ENCODE results near the gene FHAD1. TPM values are rescaled to one million over a fixed set of nuclear protein-coding genes. Genes with fewer than 3 reads are reported as not detected.

Gene FHAD1
- not detected in 2 replicates for total RNA-seq

DNA sequence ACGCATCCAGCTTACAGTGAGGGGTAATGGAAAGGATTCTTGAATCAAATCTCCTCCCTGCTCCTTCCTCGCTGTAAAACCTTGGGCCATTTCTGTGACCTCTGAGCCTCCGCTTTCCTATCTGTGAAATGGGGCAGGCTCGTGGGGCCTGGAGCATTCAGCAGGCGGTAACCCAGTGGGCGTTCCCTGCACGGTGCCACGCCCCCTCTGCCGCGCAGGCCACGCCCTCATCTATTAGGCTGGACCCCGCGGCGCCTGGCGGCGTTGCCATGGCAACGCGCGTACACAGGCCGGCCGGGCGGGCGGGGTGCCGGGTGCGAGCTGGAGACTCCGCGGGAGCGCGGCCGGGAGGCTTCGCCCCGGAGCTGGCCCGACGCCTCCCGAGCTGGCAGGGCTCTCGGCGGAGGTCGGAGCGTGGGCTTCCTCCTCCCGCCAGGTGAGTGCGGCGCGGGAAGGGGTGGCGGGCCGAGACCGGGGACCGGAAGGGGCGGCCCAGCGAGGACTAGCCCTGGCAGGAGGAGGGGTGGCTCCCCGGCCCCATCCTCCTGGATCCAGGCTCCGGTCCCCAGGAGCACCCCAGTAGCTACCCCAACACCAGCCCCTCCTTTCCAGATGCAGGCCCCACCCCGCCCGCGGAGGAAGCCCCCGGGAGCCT, at the start of gene FHAD1:
Gene FHAD1 (plus strand): TSS at position 264 of the 655 bp plus-strand sequence. CDS start 4,562 bp downstream, outside the sequence.
- DNase-seq (ENCODE audit: low spot score) = peak; percentile 41
- peak within 1 kb of the TSS; percentile 69 for H3K4me3 Mint-ChIP-seq (ENCODE audit: low read depth)
- peaks cover 17% of the 10 kb centered on the region for H3K9me3 Mint-ChIP-seq
- H3K27ac Mint-ChIP-seq = peak within 1 kb of the TSS; percentile 58
- intact Hi-C loops (cut with micrococcal nuclease) = no loop called here
- H3K36me3 Mint-ChIP-seq (ENCODE audit: low read depth) = peaks cover 3% of the 10 kb centered on the region
- peaks cover 47% of the 10 kb centered on the region for H3K4me1 Mint-ChIP-seq (ENCODE audit: low read depth)
- peaks cover 69% of the 10 kb centered on the region for H3K27me3 Mint-ChIP-seq (ENCODE audit: low read depth)

DNA sequence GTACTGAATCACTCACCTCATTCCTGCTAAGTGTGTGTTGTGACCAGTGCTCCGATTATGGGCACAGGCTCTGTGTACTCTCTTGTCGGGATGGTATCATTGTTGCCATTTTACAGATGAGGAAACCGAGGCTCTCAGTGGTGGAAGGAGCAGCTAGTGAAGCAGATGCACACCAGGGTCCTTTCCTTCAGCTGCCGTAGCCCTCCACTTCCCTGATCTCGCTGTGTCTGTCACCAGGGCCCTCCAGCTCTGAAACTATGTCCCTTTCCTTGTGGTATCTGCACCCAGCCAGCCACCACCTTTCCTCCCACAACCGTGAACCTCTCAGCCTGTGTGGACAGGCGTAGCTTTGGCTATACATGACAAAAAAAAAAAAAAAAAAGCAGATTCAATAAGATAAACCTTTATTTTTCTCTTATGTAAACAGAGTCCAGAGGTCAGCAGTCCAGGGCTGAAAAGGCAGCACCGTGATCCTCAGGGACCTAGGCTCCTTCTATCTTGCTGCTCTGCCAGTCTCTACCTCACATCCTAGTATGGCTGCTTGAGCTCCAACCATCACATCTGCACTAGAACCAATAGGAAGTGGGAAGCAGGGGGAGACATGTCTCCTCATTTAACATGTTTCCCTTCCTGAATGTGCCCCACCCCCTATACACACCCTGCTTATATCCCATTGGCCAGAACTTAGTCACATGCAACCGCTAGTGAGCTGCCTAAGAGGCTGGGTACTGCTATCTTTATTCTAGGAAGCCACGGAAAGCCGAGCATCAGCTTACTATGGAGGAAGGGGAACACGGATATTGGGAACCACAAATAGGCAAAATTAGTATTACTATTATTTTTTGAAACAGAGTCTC, 49.2 kb upstream of the FHAD1 start:
- DNase-seq (ENCODE audit: low spot score) = no peak
- H3K4me1 Mint-ChIP-seq (ENCODE audit: low read depth) = no peaks in the 10 kb centered on the region

DNA sequence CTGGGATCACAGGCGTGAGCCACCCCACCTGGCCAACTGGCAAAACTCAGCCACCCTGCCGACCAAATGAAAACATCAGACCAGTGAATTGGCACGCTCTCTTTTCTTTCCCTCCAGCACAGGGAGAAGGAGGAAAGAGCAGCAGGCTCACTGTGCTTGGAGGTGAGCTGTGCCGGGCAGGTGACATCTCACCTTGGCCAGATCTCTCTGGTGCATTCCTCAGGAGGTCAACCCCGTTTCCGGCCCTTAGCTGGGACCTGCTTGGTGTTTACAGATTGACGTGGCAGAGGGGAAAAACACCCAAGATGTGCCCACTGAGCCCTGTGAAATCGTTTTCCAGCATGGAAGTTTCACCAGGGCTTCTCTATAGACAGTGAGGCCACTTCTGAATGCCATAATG, 48.3 kb upstream of the FHAD1 start:
- no peak overlapping the region for H3K27ac Mint-ChIP-seq
- DNase-seq (ENCODE audit: low spot score) = no peak
- no peaks in the 10 kb centered on the region for H3K36me3 Mint-ChIP-seq (ENCODE audit: low read depth)
- H3K4me1 Mint-ChIP-seq (ENCODE audit: low read depth) = no peaks in the 10 kb centered on the region
- intact Hi-C loops (cut with micrococcal nuclease) = no loop called here
- no peaks in the 10 kb centered on the region for H3K9me3 Mint-ChIP-seq
- no peak overlapping the region for H3K4me3 Mint-ChIP-seq (ENCODE audit: low read depth)
- peaks cover 3% of the 10 kb centered on the region for H3K27me3 Mint-ChIP-seq (ENCODE audit: low read depth)

More for the DNA sequence above, 49.2 kb upstream of the FHAD1 start:
- Mint-ChIP-seq H3K27ac (no peak overlapping the region), H3K4me3 (ENCODE audit: low read depth) (no peak overlapping the region), H3K27me3 (ENCODE audit: low read depth) (peaks cover 3% of the 10 kb centered on the region), H3K36me3 (ENCODE audit: low read depth) (no peaks in the 10 kb centered on the region), H3K9me3 (no peaks in the 10 kb centered on the region)
- intact Hi-C loops (cut with micrococcal nuclease) = no loop called here

DNA sequence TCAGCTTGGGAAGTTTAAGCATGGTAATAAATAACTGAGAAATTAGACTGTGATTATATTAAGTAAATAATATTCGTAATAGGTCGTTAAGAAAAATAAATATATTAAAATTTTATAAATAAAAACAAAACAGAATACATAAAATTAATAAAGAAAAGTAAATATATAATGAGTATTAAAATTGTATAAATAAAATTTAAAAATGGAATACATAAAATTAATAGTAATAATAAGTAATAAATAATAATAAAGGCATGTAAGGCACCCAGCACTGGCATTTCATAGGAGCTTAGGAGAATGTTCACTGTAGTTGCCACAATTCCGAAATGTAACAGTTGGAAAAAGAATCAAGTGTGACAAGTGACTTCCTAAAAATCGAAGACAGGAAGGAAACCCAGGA, 45.8 kb upstream of the FHAD1 start:
- Mint-ChIP-seq H3K27ac (no peak overlapping the region), H3K36me3 (ENCODE audit: low read depth) (no peaks in the 10 kb centered on the region), H3K27me3 (ENCODE audit: low read depth) (peaks cover 1% of the 10 kb centered on the region), H3K4me1 (ENCODE audit: low read depth) (no peaks in the 10 kb centered on the region), H3K9me3 (no peaks in the 10 kb centered on the region), H3K4me3 (ENCODE audit: low read depth) (no peak overlapping the region)
- no peak for DNase-seq (ENCODE audit: low spot score)
- intact Hi-C loops (cut with micrococcal nuclease) = no loop called here

DNA sequence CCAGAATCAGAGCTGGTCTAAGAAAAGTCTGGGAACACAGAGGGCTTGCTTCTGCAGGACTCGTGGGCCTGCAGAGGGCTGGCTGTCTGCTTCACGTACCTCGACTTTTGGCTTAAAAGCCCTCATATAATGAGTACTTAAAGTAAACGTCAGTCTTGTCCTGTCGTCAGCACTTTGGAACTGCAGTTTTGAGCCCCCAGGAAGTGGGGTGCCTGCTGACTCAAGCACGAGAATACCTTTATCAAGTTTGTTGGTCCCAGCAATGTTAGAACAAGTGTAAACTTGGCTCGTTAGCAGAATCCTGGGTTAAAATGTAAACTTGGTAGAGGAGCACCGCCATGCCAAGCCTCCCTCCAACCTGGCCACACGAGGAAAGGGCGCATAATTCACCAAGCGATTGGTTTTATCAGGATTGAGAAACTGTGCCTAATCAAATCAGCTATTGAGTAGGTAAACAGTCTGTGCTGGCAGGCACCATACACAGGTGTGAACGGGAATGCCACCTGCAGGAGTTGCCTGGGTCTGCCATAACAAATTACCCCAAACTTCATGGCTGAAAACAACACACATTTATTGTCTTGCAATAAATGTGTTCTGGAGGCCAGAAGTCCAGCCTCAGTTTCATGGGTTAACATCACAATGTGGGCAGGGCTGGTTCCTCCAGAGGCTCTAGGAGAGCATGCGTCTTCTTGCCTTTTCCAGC, 45.0 kb upstream of the FHAD1 start:
- H3K4me3 Mint-ChIP-seq (ENCODE audit: low read depth) = no peak overlapping the region
- no peaks in the 10 kb centered on the region for H3K4me1 Mint-ChIP-seq (ENCODE audit: low read depth)
- peaks cover 1% of the 10 kb centered on the region for H3K27me3 Mint-ChIP-seq (ENCODE audit: low read depth)
- no peak overlapping the region for H3K27ac Mint-ChIP-seq
- H3K36me3 Mint-ChIP-seq (ENCODE audit: low read depth) = no peaks in the 10 kb centered on the region
- no peaks in the 10 kb centered on the region for H3K9me3 Mint-ChIP-seq
- DNase-seq (ENCODE audit: low spot score) = no peak
- intact Hi-C loops (cut with micrococcal nuclease) = no loop called here

DNA sequence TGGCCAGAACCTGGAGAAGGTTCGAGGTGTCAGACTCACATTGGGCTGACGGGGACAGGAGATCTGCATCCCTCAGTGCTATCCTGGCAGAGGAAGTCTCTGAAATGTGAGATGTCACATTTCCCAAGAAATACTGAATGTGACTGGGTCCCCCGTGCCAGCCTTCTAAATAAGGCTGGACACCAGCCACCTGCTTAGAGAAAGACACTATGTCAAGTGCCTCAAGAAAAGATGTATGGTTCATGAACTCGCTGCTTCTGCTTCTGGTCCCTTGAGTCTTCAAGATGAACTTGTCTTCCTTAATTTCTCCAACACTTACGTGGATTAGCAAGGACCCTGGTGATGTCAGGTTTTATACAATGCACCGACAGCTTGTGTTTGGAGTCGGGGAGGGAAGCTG, 42.1 kb upstream of the FHAD1 start:
- no peaks in the 10 kb centered on the region for H3K9me3 Mint-ChIP-seq
- DNase-seq (ENCODE audit: low spot score) = no peak
- H3K36me3 Mint-ChIP-seq (ENCODE audit: low read depth) = no peaks in the 10 kb centered on the region
- H3K27me3 Mint-ChIP-seq (ENCODE audit: low read depth) = peaks cover 6% of the 10 kb centered on the region
- no peak overlapping the region for H3K27ac Mint-ChIP-seq
- no peaks in the 10 kb centered on the region for H3K4me1 Mint-ChIP-seq (ENCODE audit: low read depth)
- no peak overlapping the region for H3K4me3 Mint-ChIP-seq (ENCODE audit: low read depth)
- intact Hi-C loops (cut with micrococcal nuclease) = no loop called here

DNA sequence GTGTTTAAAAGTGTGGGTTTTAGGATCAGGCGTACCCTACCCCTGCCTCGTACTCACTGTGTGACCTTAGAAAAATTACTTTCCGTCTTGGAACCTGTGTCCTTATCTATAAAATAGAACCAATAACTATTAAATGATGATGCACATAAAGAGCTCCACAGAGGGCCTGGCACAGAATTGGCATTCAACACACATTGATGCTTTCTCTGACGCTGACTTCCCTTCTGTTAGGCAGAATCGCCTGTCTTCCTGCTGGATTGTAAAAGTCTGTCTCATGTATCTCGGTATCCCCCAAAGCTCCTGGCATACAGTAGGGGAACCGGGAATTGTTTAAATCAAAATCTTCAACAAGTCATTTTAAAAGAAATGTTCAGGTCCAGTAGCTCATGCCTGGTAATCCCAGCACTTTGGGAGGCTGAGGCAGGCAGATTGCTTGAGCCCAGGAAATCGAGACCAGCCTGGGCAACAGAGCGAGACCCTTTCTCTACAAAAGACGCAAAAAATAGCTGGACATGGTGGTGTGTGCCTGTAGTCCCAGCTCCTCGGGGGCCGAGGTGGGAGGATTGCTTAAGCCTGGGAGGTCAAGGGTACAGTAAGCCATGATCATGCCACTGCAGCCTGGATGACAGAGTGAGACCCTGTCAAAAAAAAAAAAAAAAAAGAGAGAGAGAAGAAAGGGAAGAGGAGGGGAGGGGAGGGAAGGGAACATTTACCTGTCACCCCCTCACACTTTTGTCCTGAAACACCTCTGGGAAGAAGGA, 41.3 kb upstream of the FHAD1 start:
- intact Hi-C loops (cut with micrococcal nuclease) = no loop called here
- H3K27me3 Mint-ChIP-seq (ENCODE audit: low read depth) = peaks cover 10% of the 10 kb centered on the region
- DNase-seq (ENCODE audit: low spot score) = no peak
- H3K27ac Mint-ChIP-seq = no peak overlapping the region
- H3K9me3 Mint-ChIP-seq = no peaks in the 10 kb centered on the region
- no peak overlapping the region for H3K4me3 Mint-ChIP-seq (ENCODE audit: low read depth)
- H3K4me1 Mint-ChIP-seq (ENCODE audit: low read depth) = no peaks in the 10 kb centered on the region
- H3K36me3 Mint-ChIP-seq (ENCODE audit: low read depth) = no peaks in the 10 kb centered on the region

DNA sequence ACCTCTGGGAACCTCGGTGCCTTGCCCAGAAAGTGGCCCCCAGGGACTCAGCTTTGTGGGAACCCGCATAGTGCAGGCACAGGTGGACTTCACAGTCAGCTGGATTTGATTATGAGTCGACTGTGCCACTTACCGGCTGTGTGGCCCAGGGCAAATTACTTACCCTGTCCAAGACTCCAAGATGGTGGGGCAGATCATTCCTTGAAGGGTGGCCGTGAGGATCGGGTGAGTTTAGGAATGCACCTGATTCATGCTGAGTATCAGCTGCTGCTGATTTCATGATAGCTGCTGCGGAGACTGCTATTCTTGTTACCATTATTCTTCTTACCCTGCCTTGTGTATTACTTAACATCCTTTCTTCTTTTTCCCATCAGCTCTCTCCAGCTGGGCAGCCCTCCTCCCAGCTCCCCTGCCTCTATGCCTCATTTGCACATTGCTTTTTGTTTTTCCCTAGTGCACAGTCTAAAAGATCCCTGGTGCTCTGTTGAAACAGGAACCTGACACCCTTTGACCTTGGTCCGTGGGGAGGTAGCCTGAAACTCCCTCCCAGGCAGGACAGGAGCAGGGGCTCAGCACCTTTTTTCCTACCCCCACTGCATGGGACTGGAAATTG, 40.5 kb upstream of the FHAD1 start:
- intact Hi-C loops (cut with micrococcal nuclease) = no loop called here
- Mint-ChIP-seq H3K4me3 (ENCODE audit: low read depth) (no peak overlapping the region), H3K4me1 (ENCODE audit: low read depth) (no peaks in the 10 kb centered on the region), H3K27me3 (ENCODE audit: low read depth) (peaks cover 10% of the 10 kb centered on the region), H3K36me3 (ENCODE audit: low read depth) (no peaks in the 10 kb centered on the region), H3K27ac (no peak overlapping the region), H3K9me3 (no peaks in the 10 kb centered on the region)
- no peak for DNase-seq (ENCODE audit: low spot score)

DNA sequence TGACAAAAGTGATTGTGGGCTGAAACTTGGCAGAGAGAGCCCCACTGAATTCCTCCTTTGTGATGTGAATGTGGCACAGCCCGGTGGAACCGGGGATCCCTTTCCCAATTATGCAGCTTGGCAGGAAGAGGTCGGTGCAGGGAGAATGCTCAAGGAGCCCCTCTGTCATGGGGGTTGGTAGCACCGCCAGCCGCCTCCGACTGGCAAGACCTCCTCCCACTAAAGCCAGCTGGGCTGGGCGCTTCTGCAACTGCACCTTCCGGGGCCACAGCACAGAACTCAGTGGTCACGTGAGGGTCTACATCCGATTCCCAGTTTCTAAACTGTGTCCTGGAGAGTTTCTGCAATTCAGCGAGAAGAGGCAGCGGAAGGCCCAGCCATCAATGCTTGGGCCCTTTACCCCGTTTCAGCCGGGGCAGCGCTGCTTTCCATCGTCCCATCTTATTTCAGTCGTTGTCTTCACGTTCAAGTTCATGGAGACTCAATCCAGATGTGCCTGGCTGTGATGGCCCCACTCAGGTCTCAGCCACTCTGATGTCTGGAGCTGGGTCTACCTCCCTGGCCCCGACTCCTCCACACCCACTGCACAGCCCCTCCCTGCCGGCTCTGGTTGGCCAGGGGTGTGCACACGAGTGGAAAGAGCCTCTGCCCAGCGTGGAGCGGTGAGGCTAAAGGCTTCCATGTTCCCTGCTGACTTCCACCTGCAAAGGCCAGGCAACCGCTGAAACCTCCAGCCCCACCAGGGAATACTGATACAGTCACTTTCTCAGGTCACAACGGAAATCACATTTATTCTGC, 39.8 kb upstream of the FHAD1 start:
- intact Hi-C loops (cut with micrococcal nuclease) = no loop called here
- no peaks in the 10 kb centered on the region for H3K36me3 Mint-ChIP-seq (ENCODE audit: low read depth)
- H3K27ac Mint-ChIP-seq = no peak overlapping the region
- H3K4me1 Mint-ChIP-seq (ENCODE audit: low read depth) = no peaks in the 10 kb centered on the region
- DNase-seq (ENCODE audit: low spot score) = no peak
- no peak overlapping the region for H3K4me3 Mint-ChIP-seq (ENCODE audit: low read depth)
- H3K27me3 Mint-ChIP-seq (ENCODE audit: low read depth) = peaks cover 10% of the 10 kb centered on the region
- no peaks in the 10 kb centered on the region for H3K9me3 Mint-ChIP-seq

DNA sequence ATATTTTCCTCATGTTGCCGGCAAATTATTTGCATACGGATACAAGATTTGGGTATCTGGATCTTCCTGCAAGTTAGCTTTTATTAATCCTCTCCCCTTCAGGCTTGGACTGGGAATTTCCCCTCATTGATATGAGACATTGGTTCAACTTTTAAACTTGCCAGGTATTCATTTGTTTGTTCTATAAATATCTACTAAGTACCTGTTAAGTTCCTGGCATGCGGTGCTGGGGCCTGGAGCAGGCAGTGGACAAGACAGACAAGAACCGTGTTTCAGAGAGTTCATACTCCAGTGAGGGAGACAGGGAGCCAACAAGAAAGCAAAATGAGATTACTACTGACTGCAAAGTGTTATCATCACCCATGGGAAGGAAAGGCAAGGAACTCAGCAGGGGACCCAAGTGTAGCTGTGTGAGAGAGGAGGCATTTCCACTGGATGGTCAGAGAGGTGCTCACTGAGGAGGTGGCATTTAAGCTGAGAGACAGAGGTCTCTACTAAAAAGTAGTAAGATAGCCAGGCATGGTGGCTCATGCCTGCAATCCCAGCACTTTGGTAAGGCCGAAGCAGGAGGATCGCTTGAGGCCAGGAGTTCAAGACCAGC, 39.1 kb upstream of the FHAD1 start:
- H3K9me3 Mint-ChIP-seq = no peaks in the 10 kb centered on the region
- intact Hi-C loops (cut with micrococcal nuclease) = no loop called here

DNA sequence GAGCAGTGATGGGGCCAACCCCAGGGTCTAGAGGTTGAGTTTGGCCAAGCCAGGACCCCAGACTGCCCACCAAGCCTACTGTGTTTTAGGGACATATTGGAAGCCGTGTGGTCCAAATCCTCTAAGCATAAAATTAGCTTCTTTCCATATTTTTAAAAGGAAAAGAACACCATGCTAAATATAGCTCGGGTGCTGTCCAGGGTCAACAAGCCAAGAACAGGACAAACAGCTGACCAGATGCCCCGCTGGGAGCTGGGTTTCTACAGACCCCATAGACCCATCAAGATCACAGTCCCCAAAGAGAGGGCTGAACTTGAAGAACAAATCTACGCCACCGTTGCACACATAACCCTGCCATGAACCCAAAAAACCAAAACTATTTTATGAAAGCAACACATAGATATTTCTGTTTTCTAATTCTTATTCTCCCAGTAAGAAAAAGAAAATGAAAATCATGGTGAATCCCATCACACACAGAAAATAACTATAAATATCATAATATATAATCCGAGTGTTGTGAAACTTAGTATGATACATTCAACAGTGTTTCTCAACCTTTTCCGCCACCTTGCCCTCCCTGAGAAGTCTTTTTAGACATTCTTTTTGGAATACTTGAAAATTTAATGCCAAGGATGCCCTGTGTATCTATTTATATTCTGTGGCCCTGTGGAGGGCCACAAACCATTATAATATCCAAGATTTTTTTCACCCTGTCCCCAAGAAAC, 36.2 kb upstream of the FHAD1 start:
- intact Hi-C loops (cut with micrococcal nuclease) = no loop called here
- no peak overlapping the region for H3K4me3 Mint-ChIP-seq (ENCODE audit: low read depth)
- peaks cover 13% of the 10 kb centered on the region for H3K27me3 Mint-ChIP-seq (ENCODE audit: low read depth)
- H3K9me3 Mint-ChIP-seq = no peaks in the 10 kb centered on the region
- no peak for DNase-seq (ENCODE audit: low spot score)
- H3K4me1 Mint-ChIP-seq (ENCODE audit: low read depth) = no peaks in the 10 kb centered on the region
- H3K27ac Mint-ChIP-seq = no peak overlapping the region
- no peaks in the 10 kb centered on the region for H3K36me3 Mint-ChIP-seq (ENCODE audit: low read depth)

More for the DNA sequence above, 39.1 kb upstream of the FHAD1 start:
- Mint-ChIP-seq H3K4me1 (ENCODE audit: low read depth) (no peaks in the 10 kb centered on the region), H3K27ac (no peak overlapping the region), H3K36me3 (ENCODE audit: low read depth) (no peaks in the 10 kb centered on the region), H3K27me3 (ENCODE audit: low read depth) (peaks cover 13% of the 10 kb centered on the region), H3K4me3 (ENCODE audit: low read depth) (no peak overlapping the region)
- DNase-seq (ENCODE audit: low spot score) = no peak
